Ovary (tissue), 9 donors: ENCODE results near the gene ABHD12B. TPM values are rescaled to one million over a fixed set of nuclear protein-coding genes. Genes with fewer than 3 reads are reported as not detected.

ENCODE experiments used
- DNase-seq, 5 donors: peaks; one replicate each; pipeline ENCODE4 v3.0.0-alpha.2; 2019 to 2020
- H3K27ac ChIP-seq, 2 donors: fragments of 200-600 bp; one replicate each; pipeline versions ENCODE4 v1.5.1 to v1.8.0; 2019 to 2022
- H3K27me3 ChIP-seq: fragments of 200-600 bp; one replicate; pipeline ENCODE4 v1.8.0; 2022
- H3K36me3 ChIP-seq: fragments of 200-600 bp; sonication (generic); one replicate; pipeline ENCODE4 v1.5.1; 2019
- H3K4me1 ChIP-seq: one replicate; pipeline ENCODE4 v1.8.1; 2013; ENCODE audit warnings: mild to moderate bottlenecking, moderate library complexity; ENCODE audit not compliant: insufficient read depth
- H3K4me3 ChIP-seq: fragments of 200-600 bp; sonication (generic); one replicate; pipeline ENCODE4 v1.5.1; 2017
- H3K9me3 ChIP-seq, 2 donors: fragments of 200-600 bp in 1 of 2; sonication (generic) in 1 of 2; one replicate each; pipeline versions ENCODE4 v1.5.1 to v1.8.1; 2013 to 2019; ENCODE audit warnings: mild to moderate bottlenecking in 1 of 2, moderate library complexity in 1 of 2
- EP300 ChIP-seq: sonication (generic); formaldehyde crosslinking; IDR thresholded peaks from one replicate; pipeline ENCODE4 v1.6.1; 2017; ENCODE audit warnings: antibody characterized with exemption
- POLR2A ChIP-seq: fragments of 450-650 bp; IDR thresholded peaks from one replicate; pipeline ENCODE4 v1.6.1; 2017; ENCODE audit warnings: antibody characterized with exemption, mild to moderate bottlenecking, moderate library complexity
- WGBS, 3 donors: extraction: QIAGEN DNeasy Blood & Tissue Kit in 1 of 3; methylation state at CpG; one replicate each; pipeline versions ENCODE4 v1.1.5 to v1.1.7; 2013 to 2017; 5-methylcytosine and 5-hydroxymethylcytosine counted together
- intact Hi-C, 4 donors: fragments of 100-400 bp; cut with DNase I; formaldehyde crosslinking; loops; one replicate each; pipeline versions ENCODE4 v1.11.0 to v1.15.1; 2022 to 2023
- polyA plus RNA-seq, 2 donors: library from polyadenylated mRNA; stranded (reverse); fragments of 200-250 nt in 1 of 2; fragments of 350-450 nt in 1 of 2; fragmentation: Illumina TruSeq in 1 of 2; extraction: RNeasy Lipid Tissue Mini Kit (QIAGEN cat#74804) in 1 of 2; gene quantifications; one replicate each; pipeline ENCODE4 v1.2.3, GENCODE V29; 2013 to 2014
- total RNA-seq, 7 donors: library from RNA; depleted of rRNA in 2 of 7; stranded (reverse); fragments of >200 nt in 2 of 7; fragmentation: NEBNext Ultra II Directional in 3 of 7; extraction: Animal tissue kit (Norgen Biotek cat#: 25700) in 3 of 7; gene quantifications; one replicate each; pipeline versions ENCODE4 v1.1.0 to v1.2.4, GENCODE V29; 2016 to 2023
- TF ChIP-seq, protein P1 (sequence below), 3 donors: fragments of 450-650 bp in 2 of 3; fragments of 200-600 bp in 1 of 3; IDR thresholded peaks; one replicate each; pipeline versions ENCODE4 v1.5.1 to v1.8.0; 2016 to 2022; ENCODE audit warnings: antibody characterized with exemption in 3 of 3, mild to moderate bottlenecking in 1 of 3
- donor health status: DM: no; HTN: no; CAD: no; lungs with moderate emphysema.
- donor health status: DM: no; HTN: no; CAD: no.
- donor health status: Bipolar disorder and iron deficiency.
- donor health status: DM: yes; HTN: yes; CAD: no.
- donor health status: DM: no; HTN: no; CAD: no.
- donor health status: DM: yes; HTN: yes; CAD: no.

ABHD12B gene
- total and polyA plus RNA-seq, 9 donors, result 0.45 to 5.1 (median 0.84) TPM; not detected in 6

DNA sequence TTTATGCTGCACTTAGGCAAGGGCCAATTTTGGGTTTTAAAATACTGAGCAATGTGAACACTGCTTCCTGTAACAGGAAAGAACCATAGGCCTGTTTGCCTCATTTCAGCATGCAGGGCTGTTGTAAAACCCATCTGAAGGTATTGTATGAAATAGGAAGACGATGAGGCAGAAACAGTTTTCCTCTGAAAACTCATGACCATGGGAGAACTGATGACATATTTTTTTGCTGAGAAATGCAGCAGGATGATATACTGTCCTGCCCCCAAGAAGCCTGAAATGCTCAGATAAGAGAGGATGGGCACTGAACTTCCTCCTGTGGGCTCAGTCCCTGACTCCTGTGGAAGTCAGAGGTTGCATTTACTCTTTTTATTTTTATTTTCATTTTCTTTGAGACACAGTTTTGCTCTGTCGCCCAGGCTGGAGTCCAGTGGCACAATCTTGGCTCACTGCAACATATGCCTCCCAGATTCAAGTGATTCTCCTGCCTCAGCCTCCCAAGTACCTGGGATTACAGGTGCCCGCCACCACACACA, 55.1 kb downstream of the ABHD12B start:
- Histone ChIP-seq H3K27ac (no peak overlapping the region), H3K4me3 (no peak overlapping the region), H3K9me3 (no peaks in the 10 kb centered on the region), H3K27me3 (no peaks in the 10 kb centered on the region), H3K36me3 (no peaks in the 10 kb centered on the region), H3K4me1 (no peaks in the 10 kb centered on the region)
- no peak for DNase-seq
- WGBS, 3 donors, result 85 to 88% (median 88%) methylated on average over 3 of the region's 3 CpGs
- TF ChIP-seq POLR2A (no peak), EP300 (no peak)
- TF ChIP-seq, protein P1, sequence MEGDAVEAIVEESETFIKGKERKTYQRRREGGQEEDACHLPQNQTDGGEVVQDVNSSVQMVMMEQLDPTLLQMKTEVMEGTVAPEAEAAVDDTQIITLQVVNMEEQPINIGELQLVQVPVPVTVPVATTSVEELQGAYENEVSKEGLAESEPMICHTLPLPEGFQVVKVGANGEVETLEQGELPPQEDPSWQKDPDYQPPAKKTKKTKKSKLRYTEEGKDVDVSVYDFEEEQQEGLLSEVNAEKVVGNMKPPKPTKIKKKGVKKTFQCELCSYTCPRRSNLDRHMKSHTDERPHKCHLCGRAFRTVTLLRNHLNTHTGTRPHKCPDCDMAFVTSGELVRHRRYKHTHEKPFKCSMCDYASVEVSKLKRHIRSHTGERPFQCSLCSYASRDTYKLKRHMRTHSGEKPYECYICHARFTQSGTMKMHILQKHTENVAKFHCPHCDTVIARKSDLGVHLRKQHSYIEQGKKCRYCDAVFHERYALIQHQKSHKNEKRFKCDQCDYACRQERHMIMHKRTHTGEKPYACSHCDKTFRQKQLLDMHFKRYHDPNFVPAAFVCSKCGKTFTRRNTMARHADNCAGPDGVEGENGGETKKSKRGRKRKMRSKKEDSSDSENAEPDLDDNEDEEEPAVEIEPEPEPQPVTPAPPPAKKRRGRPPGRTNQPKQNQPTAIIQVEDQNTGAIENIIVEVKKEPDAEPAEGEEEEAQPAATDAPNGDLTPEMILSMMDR (IDR thresholded peaks at IDR 0.05), result no peak
- intact Hi-C loops, result no loop called here

DNA sequence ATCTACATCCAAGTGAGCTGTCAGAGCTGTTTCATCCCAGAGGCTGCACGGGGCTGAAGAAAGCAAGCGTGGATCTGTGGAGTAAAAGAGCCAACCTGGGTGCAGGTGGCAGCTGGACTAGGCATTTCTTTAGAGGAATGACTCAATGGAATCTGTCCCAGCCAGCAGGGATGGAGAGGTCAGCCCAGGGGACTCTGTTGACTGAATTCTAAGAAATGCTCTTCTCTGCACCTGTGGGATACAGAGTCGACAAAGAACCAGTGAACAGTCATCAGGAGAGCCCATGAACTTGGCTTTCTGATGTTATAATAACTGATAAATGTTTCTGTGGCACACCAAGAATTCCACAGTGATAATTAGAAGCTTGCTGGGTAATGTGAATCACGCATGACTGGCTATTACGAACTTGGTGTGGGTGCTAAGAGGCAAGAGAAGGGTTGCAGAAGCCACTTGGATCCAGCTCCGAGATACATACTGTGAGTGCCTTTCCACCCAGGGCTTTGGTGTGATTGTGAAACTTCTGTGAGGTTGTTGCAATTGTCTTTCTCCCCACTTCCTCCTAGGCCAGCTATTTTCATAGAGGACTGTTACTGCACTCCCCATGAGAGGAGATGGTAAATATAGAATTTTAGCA, 56.3 kb downstream of the ABHD12B start:
- H3K4me1 ChIP-seq, result no peaks in the 10 kb centered on the region
- intact Hi-C loops, result no loop called here
- no peaks in the 10 kb centered on the region for H3K27me3 ChIP-seq
- H3K36me3 ChIP-seq, result no peaks in the 10 kb centered on the region
- no peak overlapping the region for H3K4me3 ChIP-seq
- no peaks in the 10 kb centered on the region for H3K9me3 ChIP-seq
- H3K27ac ChIP-seq, result no peak overlapping the region
- no peak for TF ChIP-seq EP300
- no peak for TF ChIP-seq POLR2A
- TF ChIP-seq, protein P1 (IDR thresholded peaks at IDR 0.05), result no peak
- 93 to 97% (median 96%) methylated on average over 6 of the region's 6 CpGs for WGBS, 3 donors
- DNase-seq, result no peak

DNA sequence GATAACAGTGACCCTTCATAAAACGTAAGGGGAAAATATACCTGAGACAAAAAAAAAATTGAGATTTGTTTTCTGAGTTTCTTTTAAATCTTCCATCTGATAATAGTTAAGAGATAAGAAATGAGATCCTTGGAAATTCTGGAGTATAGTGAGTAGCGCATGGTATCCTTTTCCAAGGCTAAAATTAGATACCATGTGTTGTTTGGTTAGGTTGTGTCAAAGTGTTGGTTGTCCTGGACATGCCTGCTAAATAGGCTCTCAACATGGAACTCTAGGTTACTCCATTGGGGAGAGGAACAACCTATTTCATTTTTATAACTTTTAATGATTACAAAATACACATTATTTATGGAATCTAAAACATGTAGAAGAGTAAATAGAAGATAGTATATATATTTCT, 57.7 kb downstream of the ABHD12B start:
- Histone ChIP-seq H3K36me3 (no peaks in the 10 kb centered on the region), H3K27me3 (no peaks in the 10 kb centered on the region), H3K4me3 (no peak overlapping the region), H3K27ac (no peak overlapping the region), H3K4me1 (no peaks in the 10 kb centered on the region), H3K9me3 (no peaks in the 10 kb centered on the region)
- DNase-seq, result no peak
- 69 to 92% (median 71%) methylated on average over 2 of the region's 2 CpGs for WGBS, 3 donors
- intact Hi-C loops, result no loop called here
- TF ChIP-seq, protein P1 (IDR thresholded peaks at IDR 0.05), result no peak
- TF ChIP-seq POLR2A (no peak), EP300 (no peak)

DNA sequence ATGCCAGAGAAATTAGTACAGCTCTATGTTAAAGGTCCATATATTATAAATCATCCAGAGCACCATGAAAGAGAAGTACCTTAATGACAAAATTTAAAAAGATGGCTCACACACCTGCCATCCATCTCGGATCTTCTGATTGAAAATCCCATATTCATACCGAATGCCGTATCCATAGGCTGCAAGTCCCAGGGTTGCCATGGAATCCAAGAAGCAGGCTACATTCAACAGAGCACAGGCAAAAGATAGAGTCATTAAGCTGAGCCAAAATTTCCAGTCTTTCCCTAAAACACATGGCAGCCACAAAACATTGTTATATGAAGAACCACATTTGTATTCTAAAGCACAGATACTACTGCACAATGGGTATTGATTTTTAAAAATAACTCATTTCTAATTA, 59.7 kb downstream of the ABHD12B start:
- Histone ChIP-seq H3K9me3 (no peaks in the 10 kb centered on the region), H3K4me3 (no peak overlapping the region), H3K27me3 (no peaks in the 10 kb centered on the region), H3K27ac (no peak overlapping the region), H3K36me3 (no peaks in the 10 kb centered on the region), H3K4me1 (no peaks in the 10 kb centered on the region)
- no peak for TF ChIP-seq EP300
- TF ChIP-seq, protein P1 (IDR thresholded peaks at IDR 0.05), result no peak
- TF ChIP-seq POLR2A, result no peak
- no peak for DNase-seq
- 97 to 98% (median 97%) methylated on average over 3 of the region's 3 CpGs for WGBS, 3 donors
- intact Hi-C loops, result no loop called here
